ENCODE data around the gene IGF2.

GRCh38 chr11:2128511-2129307, 10.5 kb downstream of the IGF2 start:
- no peak for TF ChIP-seq CTCF (IDR thresholded peaks at IDR 0.05)
- TF ChIP-seq EZH2 (IDR thresholded peaks at IDR 0.05; ENCODE audit: borderline replicate concordance, insufficient read depth, low read depth, low read length, poor library complexity, severe bottlenecking), result no peak

Data from B cell (primary cell).